MCF 10A (cell line): ENCODE measurements around the gene LCP1. TPM values are rescaled to one million over a fixed set of nuclear protein-coding genes. Genes with fewer than 3 reads are reported as not detected.

Source experiments
- BruUV-seq: library from RNA; stranded (reverse); fragments of 400-500 nt; replicated peaks from 2 replicates; lab custom pipeline; 2021; lab: Mats Ljungman, UMichigan
- CTCF ChIA-PET: fragments of 300-600 bp; sonication (Branson Sonifier 250); formaldehyde crosslinking; extraction: SDS; loops from one replicate; lab custom pipeline; 2021; ENCODE audit warnings: antibody characterized with exemption, inconsistent platforms; lab: Yijun Ruan, JAX
- POLR2A ChIA-PET: fragments of 300-600, 350-650 bp; sonication (Branson Sonifier 250); formaldehyde crosslinking; extraction: SDS; loops from one replicate; lab custom pipeline; 2020; ENCODE audit warnings: antibody characterized with exemption, inconsistent platforms; lab: Yijun Ruan, JAX
- DNase-seq: peaks from one replicate; pipeline ENCODE4 v3.0.0-alpha.2; 2018; ENCODE audit not compliant: unreplicated experiment
- H3K27ac Mint-ChIP-seq: one replicate; pipeline ENCODE4 v1.8.0; 2022; ENCODE audit warnings: mild to moderate bottlenecking, low read depth, mixed read lengths; ENCODE audit not compliant: unreplicated experiment
- H3K27me3 Mint-ChIP-seq: one replicate; pipeline ENCODE4 v1.8.0; 2022; ENCODE audit warnings: mixed read lengths; ENCODE audit not compliant: insufficient read depth, unreplicated experiment
- H3K36me3 Mint-ChIP-seq: one replicate; pipeline ENCODE4 v1.8.0; 2022; ENCODE audit warnings: mild to moderate bottlenecking, moderate library complexity, mixed read lengths; ENCODE audit not compliant: insufficient read depth, unreplicated experiment
- H3K4me1 Mint-ChIP-seq: one replicate; pipeline ENCODE4 v1.8.0; 2022; ENCODE audit warnings: mixed read lengths; ENCODE audit not compliant: insufficient read depth, unreplicated experiment
- H3K4me3 Mint-ChIP-seq: one replicate; pipeline ENCODE4 v1.8.0; 2022; ENCODE audit warnings: mild to moderate bottlenecking, moderate library complexity, mixed read lengths; ENCODE audit not compliant: unreplicated experiment
- H3K9me3 Mint-ChIP-seq: one replicate; pipeline ENCODE4 v1.8.0; 2022; ENCODE audit warnings: mixed read lengths; ENCODE audit not compliant: unreplicated experiment
- CTCF ChIP-seq: fragments of 200-600 bp; IDR thresholded peaks from one replicate; pipeline ENCODE4 v1.8.0; 2022; ENCODE audit warnings: antibody characterized with exemption, mild to moderate bottlenecking; ENCODE audit not compliant: unreplicated experiment
- intact Hi-C: fragments of 100-400 bp; cut with micrococcal nuclease; formaldehyde crosslinking; loops from 2 replicates; pipeline ENCODE4 v1.14.1; 2022
- total RNA-seq: library from RNA; stranded (reverse); gene quantifications from 2 replicates; pipeline ENCODE4 v1.2.3, GENCODE V29; 2022

The LCP1 gene
- total RNA-seq, 1 experiment from 2014 or later, result 0.89 TPM

GRCh38 chr13:46113596-46113995 is 68.4 kb downstream of the LCP1 start:
- ChIA-PET POLR2A (interaction anchor here (0.7 kb wide), 1 partner anchor 36 kb away, joined by 3 read pairs; no protein-coding TSS in a partner anchor), CTCF (no interaction called here)
- H3K27ac Mint-ChIP-seq, result no peak overlapping the region
- BruUV-seq, result no TSS peak
- DNase-seq, result peak; percentile 22
- no peaks in the 10 kb centered on the region for H3K9me3 Mint-ChIP-seq
- intact Hi-C loops, result no loop called here
- H3K4me3 Mint-ChIP-seq, result no peak overlapping the region
- peaks cover 23% of the 10 kb centered on the region for H3K27me3 Mint-ChIP-seq
- TF ChIP-seq CTCF, result no peak
- H3K36me3 Mint-ChIP-seq, result no peaks in the 10 kb centered on the region
- H3K4me1 Mint-ChIP-seq, result peaks cover 5% of the 10 kb centered on the region

GRCh38 chr13:46111151-46111550 is 70.8 kb downstream of the LCP1 start:
- no peak for TF ChIP-seq CTCF
- no TSS peak for BruUV-seq
- no peak overlapping the region for H3K4me3 Mint-ChIP-seq
- no peaks in the 10 kb centered on the region for H3K36me3 Mint-ChIP-seq
- peaks cover 27% of the 10 kb centered on the region for H3K27me3 Mint-ChIP-seq
- no peaks in the 10 kb centered on the region for H3K9me3 Mint-ChIP-seq
- ChIA-PET CTCF (no interaction called here), POLR2A (no interaction called here)
- peaks cover 11% of the 10 kb centered on the region for H3K4me1 Mint-ChIP-seq
- intact Hi-C loops, result no loop called here
- H3K27ac Mint-ChIP-seq, result no peak overlapping the region
- DNase-seq, result no peak

GRCh38 chr13:46109451-46109850 is 72.5 kb downstream of the LCP1 start:
- Mint-ChIP-seq H3K36me3 (no peaks in the 10 kb centered on the region), H3K27ac (no peak overlapping the region), H3K9me3 (no peaks in the 10 kb centered on the region), H3K27me3 (peaks cover 27% of the 10 kb centered on the region), H3K4me3 (no peak overlapping the region), H3K4me1 (peaks cover 11% of the 10 kb centered on the region)
- no TSS peak for BruUV-seq
- intact Hi-C loops, result no loop called here
- no peak for TF ChIP-seq CTCF
- ChIA-PET CTCF (interaction anchor here (1.4 kb wide), 1 partner anchor 17 kb away, joined by 3 read pairs; no protein-coding TSS in a partner anchor), POLR2A (no interaction called here)
- no peak for DNase-seq

- DNase-seq, result peak; percentile 37
- POLR2A ChIA-PET, result interaction anchor here (0.8 to 1.6 kb wide), 2 partner anchors 8 to 55 kb away, joined by 4 to 6 read pairs; partner anchors contain the start of gene ZC3H13
- no TSS peak for BruUV-seq
- no peaks in the 10 kb centered on the region for H3K9me3 Mint-ChIP-seq
- H3K36me3 Mint-ChIP-seq, result no peaks in the 10 kb centered on the region
- CTCF ChIA-PET, result interaction anchor here (0.6 to 1.6 kb wide), 2 partner anchors 19 to 1952 kb away, joined by 4 to 9 read pairs; no protein-coding TSS in a partner anchor
- no peak overlapping the region for H3K4me3 Mint-ChIP-seq
- intact Hi-C loops, result no loop called here
- H3K4me1 Mint-ChIP-seq, result peaks cover 6% of the 10 kb centered on the region
- H3K27ac Mint-ChIP-seq, result no peak overlapping the region
- H3K27me3 Mint-ChIP-seq, result peaks cover 26% of the 10 kb centered on the region
- TF ChIP-seq CTCF, result no peak
These were observed 75.1 kb downstream of the LCP1 start for GRCh38 chr13:46106839-46107371.
